NT2/D1 (cell line): ENCODE data around the gene GEMIN8.

Experiments used
- DNase-seq: peaks from one replicate; pipeline ENCODE4 v3.0.0-alpha.2; 2011; ENCODE audit warnings: low read depth, low spot score
- H3K27me3 ChIP-seq: 2 replicates; pipeline ENCODE4 v1.6.0; 2011; ENCODE audit warnings: mild to moderate bottlenecking; ENCODE audit not compliant: insufficient read length, insufficient read depth
- H3K36me3 ChIP-seq: 2 replicates; pipeline ENCODE4 v1.6.1; 2011; ENCODE audit warnings: mild to moderate bottlenecking, low read length, mixed read lengths; ENCODE audit not compliant: insufficient read depth, insufficient read length
- H3K4me1 ChIP-seq: 2 replicates; pipeline ENCODE4 v1.5.1; 2011; ENCODE audit not compliant: insufficient read depth, insufficient read length
- H3K4me3 ChIP-seq: 2 replicates; pipeline ENCODE4 v1.5.1; 2011; ENCODE audit warnings: low read depth; ENCODE audit not compliant: insufficient read length
- H3K9ac ChIP-seq: 2 replicates; pipeline ENCODE4 v1.6.0; 2011; ENCODE audit warnings: low read depth; ENCODE audit not compliant: insufficient read length
- H3K9me3 ChIP-seq: 2 replicates; pipeline ENCODE4 v1.5.1; 2011; ENCODE audit warnings: mild to moderate bottlenecking, low read length; ENCODE audit not compliant: insufficient read depth
- SUZ12 ChIP-seq: IDR thresholded peaks from 2 replicates; pipeline ENCODE4 v1.6.1; 2011; ENCODE audit not compliant: insufficient read length, insufficient read depth; ENCODE audit errors: extremely low read depth
- YY1 ChIP-seq: IDR thresholded peaks from 2 replicates; pipeline ENCODE4 v1.6.1; 2011; ENCODE audit not compliant: insufficient read length, insufficient read depth
- ZNF274 ChIP-seq: IDR thresholded peaks from 2 replicates; pipeline ENCODE4 v1.6.1; 2011; ENCODE audit warnings: mild to moderate bottlenecking, low read depth, low read length

GEMIN8 gene

GRCh38 chrX:13968198-13968597 lies 61.5 kb downstream of the GEMIN8 start:
- no peaks in the 10 kb centered on the region for H3K9me3 ChIP-seq
- DNase-seq = no peak
- TF ChIP-seq ZNF274 = no peak
- TF ChIP-seq YY1 = no peak
- no peak for TF ChIP-seq SUZ12
- no peak overlapping the region for H3K9ac ChIP-seq
- H3K27me3 ChIP-seq = no peaks in the 10 kb centered on the region
- H3K4me1 ChIP-seq = no peaks in the 10 kb centered on the region
- H3K4me3 ChIP-seq = no peak overlapping the region
- H3K36me3 ChIP-seq = no peaks in the 10 kb centered on the region

GRCh38 chrX:13967636-13968035 lies 62.1 kb downstream of the GEMIN8 start:
- no peaks in the 10 kb centered on the region for H3K36me3 ChIP-seq
- no peaks in the 10 kb centered on the region for H3K27me3 ChIP-seq
- H3K4me3 ChIP-seq = no peak overlapping the region
- no peak for TF ChIP-seq ZNF274
- no peak for TF ChIP-seq YY1
- no peak for TF ChIP-seq SUZ12
- no peak overlapping the region for H3K9ac ChIP-seq
- H3K4me1 ChIP-seq = no peaks in the 10 kb centered on the region
- DNase-seq = no peak
- no peaks in the 10 kb centered on the region for H3K9me3 ChIP-seq

GRCh38 chrX:13966793-13967125 lies 62.9 kb downstream of the GEMIN8 start:
- Histone ChIP-seq H3K4me1 (no peaks in the 10 kb centered on the region), H3K27me3 (no peaks in the 10 kb centered on the region), H3K4me3 (no peak overlapping the region), H3K9me3 (no peaks in the 10 kb centered on the region), H3K36me3 (no peaks in the 10 kb centered on the region), H3K9ac (no peak overlapping the region)
- TF ChIP-seq SUZ12 = no peak
- TF ChIP-seq ZNF274 = no peak
- no peak for TF ChIP-seq YY1
- no peak for DNase-seq

GRCh38 chrX:13966071-13966792 lies 63.5 kb downstream of the GEMIN8 start:
- H3K9me3 ChIP-seq = no peaks in the 10 kb centered on the region
- H3K4me3 ChIP-seq = no peak overlapping the region
- TF ChIP-seq ZNF274 (no peak), YY1 (no peak), SUZ12 (no peak)
- no peaks in the 10 kb centered on the region for H3K27me3 ChIP-seq
- H3K36me3 ChIP-seq = no peaks in the 10 kb centered on the region
- no peaks in the 10 kb centered on the region for H3K4me1 ChIP-seq
- H3K9ac ChIP-seq = no peak overlapping the region
- DNase-seq = no peak

GRCh38 chrX:13965531-13965930 lies 64.2 kb downstream of the GEMIN8 start:
- H3K4me3 ChIP-seq = no peak overlapping the region
- no peaks in the 10 kb centered on the region for H3K36me3 ChIP-seq
- no peaks in the 10 kb centered on the region for H3K27me3 ChIP-seq
- H3K9ac ChIP-seq = no peak overlapping the region
- no peak for DNase-seq
- H3K4me1 ChIP-seq = no peaks in the 10 kb centered on the region
- no peak for TF ChIP-seq ZNF274
- TF ChIP-seq YY1 = no peak
- TF ChIP-seq SUZ12 = no peak
- no peaks in the 10 kb centered on the region for H3K9me3 ChIP-seq

GRCh38 chrX:13956998-13957397 lies 72.7 kb downstream of the GEMIN8 start:
- Histone ChIP-seq H3K36me3 (no peaks in the 10 kb centered on the region), H3K27me3 (no peaks in the 10 kb centered on the region), H3K4me3 (no peak overlapping the region), H3K9ac (no peak overlapping the region), H3K9me3 (peaks cover 12% of the 10 kb centered on the region; the same call in 1 of the 2 replicates), H3K4me1 (no peaks in the 10 kb centered on the region)
- TF ChIP-seq SUZ12 = no peak
- no peak for TF ChIP-seq ZNF274
- DNase-seq = no peak
